ENCODE measurements around the gene PIP4K2C. TPM values are rescaled to one million over a fixed set of nuclear protein-coding genes. Genes with fewer than 3 reads are reported as not detected.
"Not testable (repeated sequence)": the region's sequence is repeated elsewhere in the genome, so short reads cannot be mapped to it uniquely, and the experiment has no call there.

Gene PIP4K2C
- total RNA-seq, 4 donors from 2014 or later, result 2.6 to 29.3 (median 18.8) TPM

GRCh38 chr12:57586128-57586527 is 4.9 kb upstream of the PIP4K2C start:
- Histone ChIP-seq H3K27ac (no peak overlapping the region), H3K36me3 (no peaks in the 10 kb centered on the region), H3K9me3 (no peaks in the 10 kb centered on the region), H3K27me3 (no peaks in the 10 kb centered on the region), H3K4me3 (no peak overlapping the region), H3K4me1 (no peaks in the 10 kb centered on the region)
- intact Hi-C loops (cut with DNase I; ENCODE audit: low total_unique reads), result no loop called here
- DNase-seq, result no peak
- TF ChIP-seq POLR2A (IDR thresholded peaks at IDR 0.05), result no peak
- no peak for TF ChIP-seq CTCF (IDR thresholded peaks at IDR 0.05)

- Histone ChIP-seq H3K27ac (no peak overlapping the region), H3K9me3 (no peaks in the 10 kb centered on the region), H3K4me3 (no peak overlapping the region), H3K27me3 (no peaks in the 10 kb centered on the region), H3K36me3 (no peaks in the 10 kb centered on the region), H3K4me1 (no peaks in the 10 kb centered on the region)
- TF ChIP-seq CTCF (IDR thresholded peaks at IDR 0.05), result no peak
- TF ChIP-seq POLR2A (IDR thresholded peaks at IDR 0.05), result no peak
- no peak for DNase-seq
- intact Hi-C loops (cut with DNase I; ENCODE audit: low total_unique reads), result no loop called here
Observed at GRCh38 chr12:57586832-57587429, 4.1 kb upstream of the PIP4K2C start.

DNA sequence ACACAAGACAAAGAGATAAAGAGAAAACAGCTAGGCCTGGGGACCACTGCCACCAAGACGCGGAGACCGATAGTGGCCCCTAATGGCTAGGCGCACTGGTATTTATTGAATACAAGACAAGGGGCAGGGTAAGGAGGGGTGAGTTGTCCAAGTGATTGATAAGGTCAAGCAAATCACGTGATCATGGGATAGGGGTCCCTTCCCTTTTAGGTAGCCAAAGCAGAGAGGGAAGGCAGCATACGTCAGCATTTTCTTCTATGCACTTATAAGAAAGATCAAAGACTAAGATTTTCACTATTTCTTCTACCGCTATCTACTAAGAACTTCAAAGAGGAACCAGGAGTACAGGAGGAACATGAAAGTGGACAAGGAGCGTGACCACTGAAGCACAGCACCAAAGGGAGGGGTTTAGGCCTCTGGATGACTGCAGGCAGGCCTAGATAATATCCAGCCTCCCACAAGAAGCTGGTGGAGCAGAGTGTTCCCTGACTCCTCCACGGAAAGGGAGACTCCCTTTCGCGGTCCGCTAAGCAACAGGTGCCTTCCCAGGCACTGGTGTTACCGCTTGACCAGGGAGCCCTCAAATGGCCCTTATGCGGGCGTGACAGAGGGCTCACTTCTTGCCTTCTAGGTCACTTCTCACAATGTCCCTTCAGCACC is 1.9 kb upstream of the PIP4K2C start:
- H3K4me1 ChIP-seq; intact Hi-C loops (cut with DNase I; ENCODE audit: low total_unique reads); H3K27ac ChIP-seq: not testable (repeated sequence)

GRCh38 chr12:57590479-57590863 is 521 bp upstream of the PIP4K2C start:
- intact Hi-C loops (cut with DNase I; ENCODE audit: low total_unique reads), result no loop called here
- Histone ChIP-seq H3K27ac (peak overlapping the region; percentile 62 to 77), H3K9me3 (no peaks in the 10 kb centered on the region), H3K36me3 (no peaks in the 10 kb centered on the region), H3K4me1 (no peaks in the 10 kb centered on the region), H3K4me3 (peak overlapping the region; percentile 64 to 81), H3K27me3 (no peaks in the 10 kb centered on the region)
- TF ChIP-seq CTCF (IDR thresholded peaks at IDR 0.05) (no peak), POLR2A (IDR thresholded peaks at IDR 0.05) (no peak)
- DNase-seq, result no peak

More for the DNA sequence above, 1.9 kb upstream of the PIP4K2C start:
- H3K36me3 ChIP-seq, H3K4me3 ChIP-seq, H3K9me3 ChIP-seq, DNase-seq, H3K27me3 ChIP-seq: not testable (repeated sequence)

DNA sequence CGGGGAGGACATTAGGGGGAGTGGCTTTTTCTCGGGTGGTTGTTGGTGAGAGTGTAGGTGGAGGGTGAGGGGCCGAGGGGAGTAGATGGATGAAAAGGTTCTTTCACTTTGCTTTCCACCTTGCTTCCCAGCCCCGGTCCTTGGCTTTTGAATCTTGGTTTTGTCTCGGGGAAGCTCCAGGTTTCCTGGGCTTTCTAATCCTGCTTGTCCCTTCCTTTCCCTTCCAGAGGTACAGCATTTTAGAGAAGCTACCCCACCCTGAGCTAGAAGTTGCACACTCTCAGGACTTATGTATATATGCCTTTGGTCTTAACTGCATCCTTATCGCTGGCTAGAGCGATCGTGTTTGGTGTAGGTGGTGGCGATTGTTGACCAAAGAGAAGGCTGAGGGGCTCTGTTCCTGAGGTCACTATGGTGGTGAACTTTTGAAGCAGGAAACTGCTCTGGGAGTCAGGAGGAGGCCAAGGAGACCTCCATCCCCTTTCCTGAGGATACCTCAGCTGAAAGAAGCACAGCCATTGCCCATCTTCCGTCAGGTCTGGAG is 862 bp downstream of the PIP4K2C start:
- Histone ChIP-seq H3K36me3 (no peaks in the 10 kb centered on the region), H3K4me1 (no peaks in the 10 kb centered on the region), H3K9me3 (no peaks in the 10 kb centered on the region), H3K27ac (peak overlapping the region; percentile 62 to 77), H3K27me3 (no peaks in the 10 kb centered on the region), H3K4me3 (peak overlapping the region; percentile 64 to 81)
- DNase-seq, result no peak
- intact Hi-C loops (cut with DNase I; ENCODE audit: low total_unique reads), result no loop called here
- TF ChIP-seq CTCF (IDR thresholded peaks at IDR 0.05) (no peak), POLR2A (IDR thresholded peaks at IDR 0.05) (no peak)
